Right renal cortex interstitium (tissue), 3 donors: ENCODE results near the gene F3. TPM values are rescaled to one million over a fixed set of nuclear protein-coding genes. Genes with fewer than 3 reads are reported as not detected.

Experiments used
- DNase-seq, 3 donors: peaks; one replicate each; pipeline ENCODE4 v3.0.0-alpha.2; 2013; ENCODE audit warnings: low read depth in 3 of 3, low spot score in 2 of 3
- polyA plus RNA-seq, 3 donors: library from polyadenylated mRNA; unstranded; fragments of 120-200 nt; gene quantifications; one replicate each; pipeline ENCODE4 v1.2.1, GENCODE V29; 2013; ENCODE audit not compliant: insufficient read length in 3 of 3

F3 gene
- polyA plus RNA-seq, 3 donors = 45.3 to 53.1 (median 48.2) TPM

DNA sequence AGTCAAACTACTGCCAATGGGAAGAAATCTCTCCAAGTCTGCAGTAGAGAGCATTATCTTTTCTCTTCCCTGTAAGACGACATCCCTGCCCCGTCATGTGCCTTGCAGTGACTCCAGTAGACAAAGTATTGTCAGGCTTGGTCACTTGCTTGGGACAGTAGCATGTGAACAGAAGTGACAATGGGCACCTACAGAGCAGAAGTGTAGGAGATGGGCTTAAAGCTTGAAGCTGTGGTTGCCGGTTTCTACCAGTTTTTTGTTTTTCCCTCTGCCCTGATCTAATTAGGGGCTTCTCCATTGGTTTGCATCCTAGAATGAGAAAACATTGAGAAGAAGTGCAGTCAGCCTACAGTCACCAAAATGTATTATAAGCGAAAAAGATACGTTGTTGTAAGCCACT is 12.7 kb downstream of the F3 start:
- no peak for DNase-seq

GRCh38 chr1:94528299-94528698 is 13.3 kb downstream of the F3 start:
- DNase-seq = no peak

DNA sequence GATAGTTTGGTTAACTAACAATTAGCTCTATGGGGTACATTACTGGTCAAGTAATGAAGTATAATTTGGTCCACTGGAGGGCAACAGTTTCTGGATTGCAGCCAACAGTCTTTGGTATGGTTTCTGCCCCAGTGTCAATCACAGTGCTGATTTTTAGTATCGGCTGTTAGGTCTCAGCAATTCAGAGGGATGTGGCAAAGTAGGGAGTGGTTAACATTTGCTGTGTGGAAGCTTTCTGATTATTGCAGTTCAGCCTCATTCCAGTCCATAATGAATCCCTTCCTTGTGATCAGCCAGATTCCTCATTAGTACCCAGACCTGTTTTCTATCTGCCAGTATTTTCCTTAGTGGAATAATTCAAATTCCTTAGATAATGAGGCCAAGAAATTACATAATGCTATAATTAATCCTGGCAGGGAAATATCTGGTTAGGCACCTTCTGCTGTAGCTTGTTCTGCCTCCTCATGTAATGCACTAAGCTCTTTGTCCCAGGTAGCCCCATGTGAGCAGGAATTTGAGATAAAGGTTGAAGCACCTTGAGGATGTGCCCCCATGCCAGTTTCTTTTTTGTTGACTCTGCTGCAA is 14.0 kb downstream of the F3 start:
- DNase-seq = no peak

GRCh38 chr1:94526152-94526980 is 15.2 kb downstream of the F3 start:
- no peak for DNase-seq

DNA sequence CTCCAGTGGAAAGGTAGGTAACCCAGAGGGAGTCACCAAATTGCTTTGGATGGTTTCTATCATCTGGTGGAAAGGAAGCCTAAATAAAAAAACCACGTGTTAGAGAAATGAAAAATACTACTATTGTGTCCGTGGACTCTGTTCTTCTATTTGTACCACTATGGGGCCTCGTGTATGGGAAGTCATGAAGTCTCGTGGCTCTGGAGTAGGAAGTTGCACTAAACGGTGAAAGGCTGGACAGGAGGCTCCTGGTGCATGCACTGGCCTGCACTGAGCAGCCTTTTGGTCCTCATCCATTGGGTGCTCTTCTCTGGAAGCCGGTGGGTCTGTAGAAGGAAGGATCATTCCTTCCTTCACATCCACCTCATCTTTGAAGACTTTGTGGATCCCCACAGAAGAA is 17.0 kb downstream of the F3 start:
- DNase-seq = no peak

DNA sequence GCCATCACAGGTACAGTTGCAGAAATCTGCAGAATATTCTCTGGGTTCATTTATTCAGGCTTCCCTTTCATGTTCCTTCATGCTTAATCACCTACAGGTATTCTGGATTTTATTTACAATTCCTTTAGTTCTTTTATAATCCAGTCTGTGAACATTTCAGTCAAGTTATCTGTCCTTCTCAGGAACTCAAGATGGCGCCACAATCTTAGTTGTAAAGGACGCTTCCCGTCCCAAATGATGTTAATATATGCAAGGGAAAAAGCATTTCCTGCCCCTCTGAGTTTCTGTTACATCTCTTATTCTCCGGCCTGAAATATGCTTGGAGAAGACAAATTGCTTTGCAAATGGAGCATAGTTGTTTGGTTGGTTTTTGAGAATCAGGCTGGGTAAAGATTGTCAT is 19.3 kb downstream of the F3 start:
- peak in 1 of 3 donors; percentile 33 for DNase-seq

DNA sequence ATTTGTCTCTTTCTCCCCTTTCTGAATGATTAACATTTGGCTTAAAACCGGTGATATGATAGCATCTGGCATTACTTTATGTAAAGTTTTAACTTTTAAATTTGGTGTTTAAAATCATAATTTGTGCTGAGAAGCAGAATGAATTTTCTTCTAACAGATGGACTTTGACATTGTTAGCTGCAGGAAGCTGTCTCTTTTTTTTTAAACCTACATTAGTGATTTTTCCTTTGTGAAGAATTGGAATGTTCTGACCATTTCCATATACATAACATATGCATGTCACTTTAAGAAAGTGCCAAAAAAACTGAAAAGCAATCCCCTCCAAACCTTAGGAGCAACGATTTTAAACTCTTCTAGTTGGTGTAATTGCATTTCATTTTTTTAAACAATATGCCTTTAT is 22.2 kb downstream of the F3 start:
- no peak for DNase-seq

GRCh38 chr1:94515296-94515947 is 26.1 kb downstream of the F3 start:
- no peak for DNase-seq

DNA sequence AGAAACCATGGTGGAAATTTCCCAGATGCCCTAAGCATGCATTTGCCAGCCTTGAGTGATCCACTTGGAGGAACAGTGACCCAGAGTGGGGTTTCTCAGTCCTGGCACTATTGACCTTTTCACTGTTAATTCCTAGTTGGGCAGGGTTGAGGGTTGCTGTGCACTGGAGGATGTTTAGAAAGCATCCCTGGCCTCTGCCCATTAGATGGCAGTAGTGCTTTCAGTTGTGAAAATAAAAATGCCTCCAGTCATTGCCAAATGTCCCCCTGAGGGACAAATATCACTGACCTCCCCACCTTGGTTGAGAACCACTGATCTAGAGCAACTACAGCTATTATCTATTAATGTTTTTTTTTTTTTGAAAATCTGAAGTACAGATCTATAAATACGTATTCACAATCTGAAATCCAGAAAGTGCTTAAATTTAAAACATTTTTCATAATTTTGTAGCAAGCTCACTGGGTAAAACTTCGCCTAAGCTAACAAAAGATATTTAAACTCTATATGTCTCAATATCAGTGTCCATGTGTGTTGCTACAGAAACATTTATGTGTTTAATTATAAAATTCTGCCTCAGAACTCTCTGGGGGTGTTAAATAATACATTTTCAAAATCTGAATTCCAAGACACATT is 27.3 kb downstream of the F3 start:
- no peak for DNase-seq

GRCh38 chr1:94512816-94513215 is 28.7 kb downstream of the F3 start:
- no peak for DNase-seq

DNA sequence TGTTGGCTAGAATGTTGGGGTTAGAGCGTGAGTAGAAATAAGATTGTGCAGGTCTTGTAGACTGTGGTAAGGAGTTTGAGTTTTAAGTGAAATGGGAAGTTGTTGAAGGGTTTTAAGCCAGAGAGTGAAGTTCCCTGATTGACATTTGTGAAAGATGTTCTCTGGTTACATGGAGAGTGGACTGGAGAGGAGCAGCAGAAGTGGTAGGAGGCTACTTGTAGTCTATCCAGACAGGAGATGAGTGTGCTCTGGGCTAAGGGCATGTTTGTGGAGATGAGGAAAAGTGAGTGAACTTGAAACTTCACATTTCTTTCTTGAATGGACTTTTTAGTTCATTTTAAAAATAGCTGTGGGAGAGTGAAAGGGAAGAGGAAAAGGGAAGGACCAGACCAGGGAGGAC is 37.0 kb downstream of the F3 start:
- DNase-seq = no peak

GRCh38 chr1:94503153-94503552 is 38.4 kb downstream of the F3 start:
- DNase-seq = no peak

DNA sequence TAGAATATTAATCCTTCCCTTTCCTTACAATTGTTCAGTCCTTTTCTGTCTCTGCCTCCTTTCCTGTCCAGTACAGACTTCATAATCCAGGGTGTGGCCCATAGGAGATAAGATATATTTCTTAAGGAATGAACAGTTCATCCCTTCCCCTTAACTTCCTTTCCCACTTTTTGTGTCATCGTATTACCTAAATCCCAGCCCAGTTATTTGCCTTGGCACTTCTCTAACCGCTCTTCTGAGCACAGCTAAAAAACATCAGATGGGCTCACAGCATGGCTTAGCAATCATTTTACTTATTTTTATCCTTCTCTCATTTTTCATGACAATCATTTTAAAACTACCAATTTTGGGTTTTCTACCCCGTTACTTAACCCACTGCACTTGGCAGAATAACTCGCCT is 39.6 kb downstream of the F3 start:
- DNase-seq = no peak

GRCh38 chr1:94501426-94501825 is 40.1 kb downstream of the F3 start:
- no peak for DNase-seq

DNA sequence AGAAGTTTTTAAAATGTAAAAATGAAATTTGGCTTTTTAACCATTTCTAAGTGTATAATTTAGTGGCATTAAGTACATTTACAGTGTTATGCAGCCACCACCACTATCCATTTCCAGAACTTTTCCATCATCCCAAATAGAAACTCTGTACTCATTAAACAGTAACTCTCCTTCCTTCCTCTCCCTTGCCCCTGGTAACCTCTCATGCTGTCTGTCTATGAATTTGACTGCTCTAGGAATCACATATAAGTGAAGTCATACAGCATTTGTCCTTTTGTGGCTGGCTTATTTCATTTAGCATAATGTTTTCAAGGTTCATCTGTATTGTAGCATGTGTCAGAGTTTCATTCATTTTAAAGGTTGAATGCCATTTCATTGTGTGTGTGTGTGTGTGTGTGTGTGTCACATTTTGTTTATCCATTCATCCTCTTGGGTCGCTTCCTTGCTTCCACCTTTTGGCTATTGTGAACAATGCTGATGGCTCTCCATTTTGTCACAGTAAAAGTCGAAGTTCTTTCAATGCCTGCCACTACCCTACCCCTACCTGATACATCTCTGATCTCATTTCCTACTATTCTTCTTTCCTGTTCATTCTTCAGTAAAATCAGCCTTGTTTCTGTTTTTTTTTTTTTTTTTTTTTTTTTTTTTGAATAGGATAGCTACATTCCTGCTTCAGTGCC is 45.3 kb downstream of the F3 start:
- DNase-seq = no peak

DNA sequence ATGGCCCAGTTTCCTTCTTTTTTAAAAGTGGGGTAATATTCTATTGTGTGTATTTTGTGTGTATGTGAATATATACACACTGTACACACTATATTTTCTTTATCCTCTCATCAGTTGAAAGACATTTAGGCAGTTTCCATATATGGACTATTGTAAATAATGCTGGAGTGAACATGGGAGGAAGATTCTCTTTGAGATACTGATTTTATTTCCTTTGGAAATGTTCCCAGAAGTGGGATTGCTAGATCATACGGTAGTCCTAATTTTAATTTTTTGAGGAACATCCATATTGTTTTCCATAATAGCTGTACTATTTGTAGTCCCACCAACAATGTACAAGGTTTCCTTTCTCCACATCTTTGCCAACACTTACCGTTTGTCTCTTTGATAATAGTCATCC is 51.0 kb downstream of the F3 start:
- DNase-seq = no peak

GRCh38 chr1:94486990-94487389 is 54.6 kb downstream of the F3 start:
- DNase-seq = no peak

DNA sequence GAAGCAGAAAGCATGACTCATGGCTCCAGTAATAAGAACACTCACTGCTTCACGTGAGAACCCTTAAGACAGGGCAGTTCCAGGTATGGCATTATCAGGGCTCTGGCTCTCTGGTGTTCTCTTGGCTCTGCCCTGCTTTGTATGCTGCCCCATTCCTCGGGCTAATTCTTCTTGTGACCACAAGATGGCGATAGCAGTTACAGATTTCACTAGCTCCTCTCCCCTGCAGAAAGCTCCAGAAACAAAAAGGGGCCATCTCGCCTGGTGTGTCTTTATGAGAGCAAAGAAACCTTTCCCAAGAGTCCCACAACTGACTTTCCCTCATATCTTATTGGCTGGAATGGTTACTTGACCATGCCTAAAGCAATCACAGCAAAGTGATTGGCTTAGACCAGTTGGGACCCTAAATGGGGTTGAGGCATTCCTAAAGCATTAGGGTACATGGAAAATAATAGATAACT is 60.1 kb downstream of the F3 start:
- DNase-seq = peak; percentile 26 to 42 (median 27)

- no peak for DNase-seq
Measured at GRCh38 chr1:94479682-94480081, 61.9 kb downstream of the F3 start.
